Fibroblast of lung (primary cell): ENCODE results near the gene ENPP6.

ENCODE experiments used
- EZH2 ChIP-seq: IDR thresholded peaks from 2 replicates; pipeline ENCODE4 v1.5.1; 2012; ENCODE audit warnings: low read length, control low read depth, mild to moderate bottlenecking; ENCODE audit errors: missing control alignments
- TF ChIP-seq, protein P1 (sequence below), 2 donors: IDR thresholded peaks in 1 of 2; conservative IDR thresholded peaks in 1 of 2; 1 replicate in 1 of 2; 2 replicates in 1 of 2; pipeline ENCODE4 v1.5.1; 2011 to 2012; ENCODE audit warnings: low read length in 2 of 2, control low read depth in 1 of 2, inconsistent platforms in 1 of 2, low read depth in 1 of 2, mild to moderate bottlenecking in 1 of 2

DNA sequence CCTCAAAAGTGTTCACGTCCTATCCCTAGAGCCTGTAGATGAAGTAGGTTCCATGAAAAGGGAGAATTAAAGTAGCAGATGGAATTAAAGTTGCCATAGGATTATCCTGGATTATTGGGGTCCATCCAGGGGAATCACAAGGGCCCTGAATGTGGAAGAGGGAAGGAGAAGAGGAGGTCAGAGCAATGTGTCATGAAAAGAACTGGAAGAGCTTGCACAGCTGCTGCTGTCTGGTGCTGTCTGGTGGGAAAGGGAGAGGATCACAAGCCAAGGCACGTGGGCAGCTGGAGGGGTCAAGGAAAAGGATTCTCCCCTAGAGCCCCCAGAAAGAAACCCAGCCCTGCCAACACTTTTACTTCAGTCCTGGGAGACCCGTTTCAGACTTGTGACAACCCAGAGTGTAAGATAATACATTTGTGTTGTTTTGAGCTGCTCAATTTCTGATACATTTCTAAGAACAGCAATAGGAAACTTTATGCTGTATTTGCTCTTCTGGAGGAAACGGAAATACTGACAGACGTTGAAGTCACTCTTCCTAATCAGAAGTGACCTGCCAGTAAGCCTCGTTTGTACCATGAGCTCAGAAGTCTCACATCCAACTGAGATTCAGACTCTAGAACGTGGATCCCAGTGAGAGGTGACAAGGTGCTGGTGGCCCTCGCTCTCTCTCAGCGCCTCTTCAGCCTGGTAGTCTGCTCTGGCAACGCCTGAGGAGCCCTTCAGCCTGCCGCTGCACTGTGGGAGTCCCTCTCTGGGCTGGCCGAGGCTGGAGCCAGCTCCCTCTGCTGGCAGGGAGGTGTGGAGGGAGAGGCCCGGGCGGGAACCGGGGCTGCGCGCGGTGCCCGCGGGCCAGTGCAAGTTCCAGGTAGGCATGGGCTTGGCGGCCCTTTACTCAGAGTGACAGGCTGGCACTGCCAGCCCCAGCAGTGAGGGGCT is 34.7 kb upstream of the ENPP6 start:
- TF ChIP-seq, protein P1, sequence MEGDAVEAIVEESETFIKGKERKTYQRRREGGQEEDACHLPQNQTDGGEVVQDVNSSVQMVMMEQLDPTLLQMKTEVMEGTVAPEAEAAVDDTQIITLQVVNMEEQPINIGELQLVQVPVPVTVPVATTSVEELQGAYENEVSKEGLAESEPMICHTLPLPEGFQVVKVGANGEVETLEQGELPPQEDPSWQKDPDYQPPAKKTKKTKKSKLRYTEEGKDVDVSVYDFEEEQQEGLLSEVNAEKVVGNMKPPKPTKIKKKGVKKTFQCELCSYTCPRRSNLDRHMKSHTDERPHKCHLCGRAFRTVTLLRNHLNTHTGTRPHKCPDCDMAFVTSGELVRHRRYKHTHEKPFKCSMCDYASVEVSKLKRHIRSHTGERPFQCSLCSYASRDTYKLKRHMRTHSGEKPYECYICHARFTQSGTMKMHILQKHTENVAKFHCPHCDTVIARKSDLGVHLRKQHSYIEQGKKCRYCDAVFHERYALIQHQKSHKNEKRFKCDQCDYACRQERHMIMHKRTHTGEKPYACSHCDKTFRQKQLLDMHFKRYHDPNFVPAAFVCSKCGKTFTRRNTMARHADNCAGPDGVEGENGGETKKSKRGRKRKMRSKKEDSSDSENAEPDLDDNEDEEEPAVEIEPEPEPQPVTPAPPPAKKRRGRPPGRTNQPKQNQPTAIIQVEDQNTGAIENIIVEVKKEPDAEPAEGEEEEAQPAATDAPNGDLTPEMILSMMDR (conservative IDR thresholded peaks at IDR 0.05 in 1 of 2, IDR thresholded peaks at IDR 0.05 in 1 of 2; ENCODE audit: low read depth in 1 of 2, low read length in 2 of 2): no peak
- no peak for TF ChIP-seq EZH2
